HG03097 (cell line): ENCODE measurements around the gene ALKBH2.

Experiments
- ATAC-seq: cut with Tn5 transposase; IDR thresholded peaks from one replicate; pipeline ENCODE4 v1.9.1; 2021; ENCODE audit not compliant: unreplicated experiment, low FRiP score

ALKBH2 gene

DNA sequence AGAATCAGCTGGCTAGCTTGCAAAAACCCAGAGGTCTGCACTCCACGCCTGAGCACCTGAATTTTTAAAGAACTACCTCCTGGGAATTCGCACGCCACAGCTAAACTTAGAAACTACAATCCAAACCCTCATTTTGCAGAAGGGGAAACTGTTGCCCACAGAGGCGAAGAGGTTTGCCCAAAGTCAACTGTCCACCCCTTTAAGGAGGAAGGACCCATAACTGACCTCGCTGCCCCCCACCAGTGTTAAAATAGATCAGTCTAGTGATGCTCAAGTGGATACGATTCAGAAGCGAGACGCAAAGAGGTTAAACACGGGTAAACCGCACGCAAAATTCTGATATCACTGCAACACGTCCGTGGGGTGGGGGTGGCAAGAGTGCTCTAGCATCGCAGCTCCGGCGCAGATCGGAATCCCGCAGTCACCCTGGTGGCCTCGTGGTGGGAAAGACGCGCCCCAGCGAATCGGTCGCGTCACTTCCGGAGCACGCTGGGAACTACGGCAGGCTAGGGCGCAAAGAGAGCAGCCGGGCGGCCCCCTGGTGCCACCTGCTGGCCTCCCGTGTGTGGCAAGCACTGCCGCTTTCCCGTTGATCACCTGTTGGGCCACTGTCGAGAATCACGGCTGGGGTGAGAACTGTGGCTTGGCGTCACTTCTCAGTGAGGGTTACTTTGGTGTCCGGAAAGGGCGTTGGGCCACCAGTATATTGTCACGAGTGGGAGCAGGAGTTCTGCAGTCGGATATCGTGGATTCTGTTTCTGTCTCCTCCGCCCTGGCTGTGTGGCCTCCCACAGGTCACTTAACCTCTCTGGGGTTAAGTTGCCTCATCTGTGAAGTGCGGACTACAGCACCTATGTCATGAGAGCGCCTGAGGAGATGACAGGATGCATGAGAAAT is at the start of gene ALKBH2:
TSS of gene ALKBH2 (minus strand) at position 451 of the 897 bp plus-strand sequence. CDS start 686 bp downstream, outside the sequence.
- peak; percentile 82 for ATAC-seq

DNA sequence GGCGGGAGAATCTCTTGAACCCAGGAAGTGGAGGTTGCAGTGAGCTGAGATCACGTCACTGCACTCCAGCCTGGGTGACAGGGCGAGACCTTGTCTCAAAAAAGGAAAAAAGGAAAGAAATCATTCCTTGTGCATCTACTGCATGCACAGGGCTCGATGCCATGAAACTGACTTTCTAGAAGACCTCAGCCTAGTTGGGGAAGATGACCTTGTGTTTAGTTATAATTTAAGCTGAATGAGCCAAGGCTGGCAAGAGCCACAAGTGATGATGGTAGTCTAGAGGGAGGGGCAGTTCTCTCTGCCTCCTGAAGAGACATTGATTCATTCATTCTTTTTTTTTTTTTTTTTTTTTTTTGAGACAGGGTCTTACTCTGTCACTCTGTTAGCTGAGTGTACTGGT is 47.3 kb upstream of the ALKBH2 start:
- ATAC-seq, result no peak

DNA sequence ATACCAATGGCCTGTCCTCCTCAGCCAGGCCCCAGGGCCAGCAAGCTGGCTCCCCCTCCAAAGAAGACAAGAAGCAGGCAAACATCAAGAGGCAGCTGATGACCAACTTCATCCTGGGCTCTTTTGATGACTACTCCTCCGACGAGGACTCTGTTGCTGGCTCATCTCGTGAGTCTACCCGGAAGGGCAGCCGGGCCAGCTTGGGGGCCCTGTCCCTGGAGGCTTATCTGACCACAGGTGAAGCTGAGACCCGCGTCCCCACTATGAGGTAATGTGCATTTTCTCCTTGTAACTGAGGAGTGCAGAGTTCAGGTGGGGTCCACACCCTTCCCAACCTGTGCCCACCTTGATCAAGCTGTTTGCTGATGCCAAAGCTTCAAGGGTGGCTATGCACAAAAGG is 46.5 kb upstream of the ALKBH2 start:
- ATAC-seq, result no peak

DNA sequence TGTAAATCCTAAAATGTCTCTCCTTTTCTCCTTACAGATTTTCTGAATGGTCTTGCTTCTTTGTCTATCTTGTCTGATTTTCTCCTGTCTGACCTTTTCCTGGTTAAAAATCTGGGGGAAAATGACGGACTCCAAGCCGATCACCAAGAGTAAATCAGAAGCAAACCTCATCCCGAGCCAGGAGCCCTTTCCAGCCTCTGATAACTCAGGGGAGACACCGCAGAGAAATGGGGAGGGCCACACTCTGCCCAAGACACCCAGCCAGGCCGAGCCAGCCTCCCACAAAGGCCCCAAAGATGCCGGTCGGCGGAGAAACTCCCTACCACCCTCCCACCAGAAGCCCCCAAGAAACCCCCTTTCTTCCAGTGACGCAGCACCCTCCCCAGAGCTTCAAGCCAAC is 46.1 kb upstream of the ALKBH2 start:
- ATAC-seq, result no peak

DNA sequence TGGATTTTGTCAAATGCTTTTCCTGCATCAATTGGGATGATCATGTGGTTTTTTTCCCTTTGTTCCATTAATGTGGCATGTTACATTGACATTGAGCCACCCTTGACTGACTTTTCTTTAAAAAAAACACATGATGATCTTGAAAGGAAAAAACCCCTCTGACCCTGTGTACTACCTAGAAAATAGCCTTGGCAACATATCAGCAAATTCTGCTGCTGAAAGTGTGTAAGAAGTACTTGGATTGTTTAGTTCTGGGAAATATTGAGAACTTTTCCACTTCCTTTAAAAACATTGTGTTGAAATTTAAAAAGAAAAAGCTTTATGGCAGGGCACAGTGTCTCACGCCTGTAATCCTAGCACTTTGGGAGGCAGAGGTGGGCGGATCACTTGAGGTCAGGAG is 43.8 kb upstream of the ALKBH2 start:
- ATAC-seq, result no peak

DNA sequence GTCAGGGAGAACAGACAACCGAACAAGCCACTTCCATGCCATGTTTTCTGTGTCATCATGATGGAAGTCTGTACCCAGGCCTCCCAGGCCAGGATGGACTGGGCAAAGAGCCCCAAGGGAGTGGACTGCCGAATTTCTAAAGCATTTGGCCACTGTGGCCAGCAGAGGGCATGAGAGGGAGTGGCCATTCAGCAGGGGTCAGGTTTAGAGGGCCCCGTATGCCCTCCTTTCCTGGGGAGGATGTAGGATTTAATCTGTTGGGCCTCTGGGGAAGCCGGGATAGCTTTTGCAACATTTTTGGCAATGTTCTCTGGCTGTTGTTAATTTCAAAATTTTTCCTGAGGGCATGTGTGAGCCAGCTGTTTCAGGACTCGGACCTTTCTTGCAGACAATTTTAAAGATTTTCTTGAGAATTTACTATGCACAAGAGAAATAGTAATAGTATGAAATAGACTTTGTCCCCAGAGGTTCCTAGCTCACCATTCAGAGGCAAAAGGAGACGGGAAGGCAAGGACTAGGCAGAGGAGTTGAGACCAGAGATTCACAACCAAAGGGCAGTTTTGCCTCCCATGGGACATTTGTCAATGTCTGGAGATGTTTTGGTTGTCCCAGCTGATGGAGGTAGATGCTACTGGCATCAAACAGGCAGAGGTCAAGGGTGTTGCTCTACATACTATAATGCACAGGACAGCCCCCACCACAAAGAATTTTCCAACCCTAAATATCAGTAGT is 41.1 kb upstream of the ALKBH2 start:
- no peak for ATAC-seq

DNA sequence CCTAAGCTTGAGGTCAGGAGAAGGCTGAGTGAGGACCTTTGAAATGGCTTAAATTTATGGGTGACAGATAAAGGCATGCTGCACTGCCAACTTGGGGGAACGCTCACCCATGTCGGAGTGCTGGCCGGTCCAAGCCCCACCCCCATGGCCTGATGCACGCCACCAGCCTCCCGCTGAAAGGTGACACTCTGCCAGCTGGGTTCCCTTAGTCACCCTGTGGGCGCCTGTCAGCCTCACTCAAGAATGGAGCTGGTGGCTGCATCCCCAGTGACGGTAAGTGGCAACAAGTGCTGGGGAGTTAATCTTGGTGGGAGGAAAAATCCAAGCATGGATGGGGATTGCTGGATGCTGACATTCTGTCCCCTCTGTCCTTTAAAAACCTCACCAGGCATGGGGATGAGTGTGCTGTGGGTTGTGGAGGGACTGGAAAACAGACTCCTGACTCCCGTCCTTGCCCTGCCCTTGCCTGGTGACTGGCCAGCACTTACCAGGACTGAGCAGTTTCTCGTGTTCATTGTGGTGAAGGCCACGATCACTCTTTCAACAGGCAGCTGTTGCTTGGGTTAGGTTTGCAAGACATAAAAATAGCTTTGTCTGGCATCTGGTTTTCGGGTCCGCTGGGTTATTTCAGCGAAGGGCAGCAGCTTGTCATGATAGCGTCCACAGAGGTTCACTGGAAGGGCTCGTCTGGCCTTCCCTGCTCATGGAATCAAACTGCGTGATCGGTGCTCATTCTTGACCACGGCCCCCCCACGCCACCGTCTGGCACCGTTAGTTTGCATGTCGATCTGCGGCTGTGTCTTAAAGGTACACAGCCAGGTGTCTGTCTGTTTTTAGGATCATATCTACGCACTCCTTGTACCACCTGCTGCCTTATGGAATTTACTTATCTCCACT is 38.1 kb upstream of the ALKBH2 start:
- no peak for ATAC-seq

DNA sequence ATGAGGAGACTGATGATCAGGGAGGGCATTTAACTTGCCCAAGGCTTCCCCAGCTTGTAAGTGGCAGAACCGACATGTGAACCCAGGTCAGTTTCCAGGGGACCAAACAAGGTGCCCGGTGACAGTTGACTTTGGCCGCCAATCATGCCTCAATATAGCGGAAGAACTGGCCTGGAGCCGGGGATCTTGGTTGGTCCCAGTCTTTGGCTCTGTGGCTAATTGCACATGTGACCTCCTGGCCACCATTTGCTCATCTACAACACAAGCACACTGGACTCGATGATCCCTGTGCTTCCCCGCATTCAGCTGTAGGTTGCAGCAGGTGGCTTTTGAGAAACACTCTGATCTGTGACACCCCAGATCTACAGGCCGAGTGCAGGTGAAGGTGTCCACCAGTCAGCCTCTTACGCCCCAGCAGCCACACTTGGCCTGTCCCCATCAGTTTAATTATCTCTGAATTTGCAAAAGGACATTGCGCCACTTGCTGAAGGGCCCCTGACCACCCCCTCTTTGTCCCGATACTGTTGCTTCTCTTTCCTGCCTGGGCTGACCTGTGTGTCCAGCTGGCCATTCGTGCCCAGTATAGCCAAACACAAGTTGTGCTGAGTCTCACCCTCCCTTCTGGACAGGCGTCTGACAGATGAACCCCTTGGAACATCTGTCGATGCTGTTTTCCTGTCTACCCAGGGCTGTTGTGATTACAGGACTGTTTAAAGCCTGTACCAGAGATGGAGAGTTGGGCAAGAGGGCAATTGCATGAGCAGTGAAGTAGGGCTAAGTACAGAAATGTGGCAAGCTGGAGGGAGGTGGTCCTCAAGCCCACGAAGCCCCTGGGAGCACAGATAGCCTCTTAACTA is 37.3 kb upstream of the ALKBH2 start:
- ATAC-seq, result no peak

DNA sequence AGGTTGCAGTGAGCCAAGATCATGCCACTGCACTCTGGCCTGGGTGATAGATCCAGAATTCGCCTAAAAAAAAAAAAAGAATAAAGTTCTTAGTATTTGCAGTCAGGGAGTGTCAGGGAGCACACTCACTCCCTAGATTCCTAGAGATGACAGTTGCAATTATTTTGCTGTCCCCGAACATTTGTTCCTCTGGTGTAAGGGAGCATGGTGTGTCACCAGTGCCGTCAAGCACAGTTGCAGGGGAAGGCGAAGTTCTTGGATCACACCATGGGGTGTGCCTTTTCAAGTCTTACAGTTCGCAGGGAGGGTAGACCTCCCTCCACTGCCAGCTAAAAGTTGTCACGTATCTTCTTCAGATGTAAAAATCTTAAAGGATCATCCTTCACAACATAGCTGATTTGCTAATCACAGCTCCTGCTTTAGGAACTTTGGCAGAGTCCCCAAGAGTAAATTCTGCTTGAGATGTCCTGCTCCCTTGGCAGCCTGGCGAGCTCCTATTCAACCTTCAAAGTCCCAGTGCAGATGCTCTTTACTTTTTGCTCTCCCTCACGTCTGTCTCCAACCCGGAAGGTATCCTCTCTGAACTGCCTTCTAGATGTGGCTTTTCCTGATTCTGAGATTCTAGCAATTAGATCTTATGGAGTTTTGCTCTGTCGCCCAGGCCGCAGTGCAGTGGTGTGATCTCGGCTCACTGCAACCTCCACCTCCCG is 34.4 kb upstream of the ALKBH2 start:
- no peak for ATAC-seq

DNA sequence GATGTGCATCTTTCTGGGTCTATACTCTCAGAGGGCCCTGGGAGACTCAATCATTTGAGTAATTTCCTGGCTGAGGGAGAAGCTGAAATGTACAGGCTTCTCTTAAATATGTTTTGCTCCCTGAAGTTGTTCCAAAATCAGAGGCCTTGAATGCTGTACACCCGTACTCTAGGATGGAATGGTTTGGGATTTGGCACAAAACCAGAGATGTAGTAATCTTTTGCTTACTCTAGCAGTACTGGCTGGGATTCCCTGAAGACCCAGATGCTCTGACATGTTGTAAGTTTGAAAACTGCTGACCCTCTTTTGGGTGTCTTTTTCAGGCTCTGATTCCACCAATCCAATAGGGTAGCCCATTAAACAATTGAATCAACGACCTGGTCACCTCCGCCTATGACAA is 33.5 kb upstream of the ALKBH2 start:
- ATAC-seq, result no peak

DNA sequence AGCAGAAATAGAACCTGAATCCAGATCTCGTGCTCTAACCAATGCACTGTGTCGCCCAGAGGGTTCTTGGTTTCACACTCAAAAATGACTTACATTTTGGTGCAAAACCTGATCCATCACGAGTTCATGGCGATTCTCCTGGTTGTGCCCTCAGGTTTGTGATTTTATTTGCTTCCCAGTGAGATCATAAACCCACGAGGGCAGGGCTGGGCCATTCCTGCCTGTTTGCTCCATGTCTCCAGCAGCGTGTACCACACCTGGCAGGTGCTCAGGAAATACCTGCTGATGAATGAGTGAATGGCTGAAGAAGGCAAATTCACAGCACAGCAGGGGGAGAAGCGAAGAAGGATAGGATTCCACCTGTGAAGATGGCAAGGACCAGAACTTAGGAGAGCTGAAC is 32.5 kb upstream of the ALKBH2 start:
- ATAC-seq, result no peak

DNA sequence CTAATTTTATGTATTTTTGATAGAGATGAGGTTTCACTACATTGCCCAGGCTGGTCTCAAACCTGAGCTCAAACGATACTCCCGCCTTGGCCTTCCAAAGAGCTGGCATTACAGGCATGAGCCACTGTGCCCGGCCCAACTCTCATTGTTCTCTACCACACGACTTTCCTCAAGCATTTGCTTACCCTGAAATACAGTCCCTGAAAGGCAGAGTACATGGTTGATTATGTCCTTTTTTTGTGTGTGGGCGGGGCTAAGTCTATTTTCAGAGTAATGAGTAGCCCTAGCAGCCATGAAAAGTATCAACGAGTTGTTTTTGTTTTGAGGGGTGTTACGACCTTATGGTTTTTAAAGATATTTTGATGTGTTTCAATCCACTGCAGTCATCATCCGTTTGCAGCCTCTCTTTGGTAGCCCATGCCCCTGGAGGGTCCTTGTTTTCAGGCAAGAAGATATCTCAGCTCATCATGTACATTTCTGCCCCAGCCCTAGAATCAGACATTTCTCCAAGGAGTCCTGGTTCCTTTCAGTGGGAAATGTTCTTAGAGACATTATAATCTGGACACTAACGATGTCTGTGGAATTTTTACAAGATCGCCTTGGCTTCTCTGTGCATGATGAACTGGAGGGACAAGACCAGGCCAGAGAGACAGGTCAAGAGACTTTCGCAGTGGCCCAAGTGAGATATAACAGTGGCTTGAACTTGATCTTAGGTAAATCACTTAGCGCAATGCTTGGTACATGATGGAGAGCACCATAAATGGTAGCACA is 31.8 kb upstream of the ALKBH2 start:
- no peak for ATAC-seq

DNA sequence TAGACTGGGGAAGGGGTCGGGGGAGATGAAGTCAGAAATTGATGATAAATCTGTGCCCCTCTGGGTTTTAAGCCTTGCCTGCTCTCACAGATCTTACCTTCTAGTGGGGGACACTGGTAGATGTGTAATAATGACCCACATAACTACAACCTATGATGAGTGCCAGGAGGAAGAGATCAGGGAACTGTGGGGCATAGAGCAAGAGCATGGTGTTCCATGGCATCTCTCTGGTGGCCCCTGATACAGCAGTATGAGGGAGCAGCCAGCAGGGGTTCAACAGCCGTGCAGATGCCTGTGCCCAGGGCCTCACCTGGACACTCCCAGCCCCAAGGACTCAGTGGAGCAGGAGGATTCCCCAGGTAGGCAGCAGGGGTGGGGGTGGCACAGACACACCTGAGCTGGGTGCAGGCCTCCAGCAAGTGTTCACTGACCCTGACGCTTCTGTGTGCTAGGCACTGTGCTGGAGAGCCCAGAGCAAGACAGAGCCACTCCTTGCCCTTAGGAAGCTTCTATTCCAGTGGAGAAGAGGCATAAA is 28.1 kb upstream of the ALKBH2 start:
- no peak for ATAC-seq

DNA sequence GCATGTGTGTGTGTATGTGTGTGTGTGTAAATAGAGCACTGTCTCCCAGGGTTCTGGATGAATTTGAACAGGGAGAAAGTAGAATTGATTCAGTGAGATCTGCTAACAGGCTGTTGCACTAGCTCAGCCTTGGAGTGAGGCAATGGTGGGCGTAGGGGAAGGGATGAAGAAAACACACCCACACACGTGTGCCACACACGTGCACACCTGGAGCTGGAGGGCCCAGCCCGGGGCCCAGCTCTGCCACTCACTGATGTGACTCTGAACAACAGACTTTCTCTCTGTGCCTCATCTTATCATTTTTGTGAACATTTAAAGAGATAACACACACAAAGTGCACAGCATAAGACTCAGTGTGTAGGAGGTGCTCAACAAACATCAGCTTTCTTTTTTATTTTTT is 27.3 kb upstream of the ALKBH2 start:
- ATAC-seq, result no peak

DNA sequence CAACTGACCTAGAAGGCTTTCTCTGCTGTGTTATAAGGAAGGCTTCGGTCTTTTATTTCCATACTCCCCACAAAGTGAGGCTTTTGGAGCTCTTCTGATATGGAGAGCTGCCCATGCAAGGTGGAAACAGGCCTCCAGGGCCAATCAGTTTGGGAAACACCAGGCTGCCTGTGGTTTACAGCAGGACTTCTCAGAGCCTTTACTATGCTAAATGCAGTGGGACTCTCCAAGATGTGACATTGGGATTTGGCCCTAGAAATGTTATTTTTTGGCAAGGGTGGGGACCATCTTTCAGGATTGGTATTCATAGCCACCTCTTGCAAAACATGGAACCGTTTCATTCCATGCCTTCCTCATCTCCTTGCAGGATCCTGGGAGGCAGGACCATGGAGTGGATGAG is 26.8 kb upstream of the ALKBH2 start:
- no peak for ATAC-seq

DNA sequence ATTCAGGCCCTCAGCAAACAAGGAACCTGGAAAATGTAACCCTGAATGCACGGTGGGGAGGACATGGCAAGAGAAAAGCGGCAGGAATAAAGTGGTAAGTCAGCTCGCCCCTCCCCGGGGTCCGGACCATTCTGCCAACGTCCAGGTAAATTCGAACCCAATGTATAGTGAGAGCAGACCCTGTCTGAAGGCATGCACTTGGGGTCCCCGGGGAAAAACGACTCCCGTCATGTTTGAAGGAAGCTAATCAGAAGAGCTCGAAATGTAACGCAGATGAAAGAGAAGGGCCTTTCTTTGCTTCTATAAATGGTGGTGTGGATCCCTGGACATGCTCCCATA is 23.3 kb upstream of the ALKBH2 start:
- ATAC-seq, result no peak

DNA sequence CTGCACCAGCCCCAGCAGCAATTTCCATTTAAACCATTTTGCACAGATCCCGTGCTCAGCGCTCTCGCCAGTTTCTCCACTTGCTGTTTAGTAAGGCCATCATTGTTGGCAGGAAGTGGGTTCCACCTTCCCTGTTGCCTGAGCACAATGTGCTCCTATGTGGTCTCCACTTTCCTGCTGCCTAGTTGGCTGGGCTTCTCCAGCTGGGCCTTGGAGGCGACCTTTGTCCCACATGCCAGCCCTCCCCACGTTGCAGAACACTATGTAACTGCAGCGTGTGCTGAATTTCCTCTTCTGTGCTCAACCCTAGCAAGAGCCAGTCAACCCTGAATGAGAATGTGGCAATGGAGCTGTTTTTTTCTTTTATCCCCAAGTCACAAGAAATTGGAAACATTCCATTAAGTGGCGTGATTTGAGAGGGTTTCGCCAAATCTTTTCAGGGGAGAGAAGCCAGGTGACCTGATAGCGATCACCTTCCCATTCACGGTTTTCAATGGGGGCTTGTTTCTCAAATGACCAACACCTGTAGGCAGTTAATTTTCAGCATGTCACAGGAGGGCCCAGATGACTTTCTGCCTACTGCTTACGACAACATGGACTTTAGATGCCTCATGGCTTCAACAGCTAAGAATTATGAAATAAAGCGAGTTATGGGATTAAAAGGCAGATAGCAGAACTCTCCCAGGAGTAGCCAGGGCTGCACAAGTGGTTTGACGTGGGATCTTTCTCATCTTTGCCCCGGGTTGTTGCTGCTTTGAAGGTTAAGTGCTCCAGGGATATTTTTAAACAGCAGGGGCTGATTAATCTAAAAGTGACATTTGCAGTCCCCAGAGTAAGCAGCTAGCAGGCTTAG is 22.7 kb upstream of the ALKBH2 start, which contains the start of gene ACACB:
TSS of gene ACACB (plus strand) at position 830 of the 853 bp plus-strand sequence. CDS start 22,819 bp downstream, outside the sequence.
- ATAC-seq, result no peak

DNA sequence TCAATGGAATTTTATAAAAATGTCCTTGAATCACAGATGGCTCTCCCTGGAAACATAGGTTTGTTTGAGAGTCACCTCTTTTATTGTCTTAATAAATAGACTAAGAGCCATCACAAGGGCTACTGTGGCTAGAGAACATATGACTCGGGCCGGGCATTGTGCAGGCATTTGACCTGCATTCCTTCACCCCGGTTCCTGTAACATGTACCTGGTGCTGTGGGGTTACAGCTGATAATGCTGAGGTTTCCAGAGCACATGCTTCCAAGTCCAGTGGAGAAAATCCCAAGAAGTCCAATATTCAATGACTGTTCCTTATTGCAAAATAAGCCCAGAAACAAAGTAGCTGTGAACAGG is 22.1 kb upstream of the ALKBH2 start:
- no peak for ATAC-seq
